Calu3 (cell line): ENCODE measurements around the gene TBC1D14. TPM values are rescaled to one million over a fixed set of nuclear protein-coding genes. Genes with fewer than 3 reads are reported as not detected.
A peak's percentile ranks its signal among the peaks of the same experiment; 100 is the strongest.

Experiments
- BruUV-seq: library from RNA; stranded (reverse); fragments of 400-500 nt; replicated peaks from 2 replicates; lab custom pipeline; 2021; lab: Mats Ljungman, UMichigan
- CTCF ChIA-PET: fragments of 300-600 bp; sonication (Branson Sonifier 250); formaldehyde crosslinking; loops from one replicate; lab custom pipeline; 2022; ENCODE audit warnings: antibody characterized with exemption; lab: Charles Lee
- DNase-seq: peaks from one replicate; pipeline ENCODE4 v3.0.0; 2022
- H3K27ac Mint-ChIP-seq: one replicate; pipeline ENCODE4 v1.8.0; 2022; ENCODE audit warnings: mixed read lengths; ENCODE audit not compliant: unreplicated experiment
- H3K27me3 Mint-ChIP-seq: one replicate; pipeline ENCODE4 v1.8.0; 2022; ENCODE audit warnings: mixed read lengths; ENCODE audit not compliant: unreplicated experiment
- H3K36me3 Mint-ChIP-seq: one replicate; pipeline ENCODE4 v1.8.0; 2022; ENCODE audit warnings: mild to moderate bottlenecking, moderate library complexity, mixed read lengths; ENCODE audit not compliant: insufficient read depth, unreplicated experiment
- H3K4me1 Mint-ChIP-seq: one replicate; pipeline ENCODE4 v1.8.0; 2022; ENCODE audit warnings: mild to moderate bottlenecking, low read depth, mixed read lengths; ENCODE audit not compliant: unreplicated experiment
- H3K4me3 Mint-ChIP-seq: one replicate; pipeline ENCODE4 v1.8.0; 2022; ENCODE audit warnings: mild to moderate bottlenecking, low read depth, moderate library complexity, mixed read lengths; ENCODE audit not compliant: unreplicated experiment
- H3K9me3 Mint-ChIP-seq: one replicate; pipeline ENCODE4 v1.8.0; 2022; ENCODE audit warnings: low read depth, mixed read lengths; ENCODE audit not compliant: unreplicated experiment
- intact Hi-C: fragments of 100-400 bp; cut with micrococcal nuclease; formaldehyde crosslinking; loops from one replicate; pipeline ENCODE4 v1.10.0; 2022; ENCODE audit not compliant: unreplicated experiment
- total RNA-seq: library from RNA; stranded (reverse); gene quantifications from 2 replicates; pipeline ENCODE4 v1.2.3, GENCODE V29; 2022
- TF ChIP-seq, protein P1 (sequence below): fragments of 200-600 bp; IDR thresholded peaks from one replicate; pipeline ENCODE4 v1.8.0; 2022; ENCODE audit warnings: antibody characterized with exemption; ENCODE audit not compliant: unreplicated experiment

Gene TBC1D14
- total RNA-seq, 1 experiment from 2014 or later: 26.4 TPM

DNA sequence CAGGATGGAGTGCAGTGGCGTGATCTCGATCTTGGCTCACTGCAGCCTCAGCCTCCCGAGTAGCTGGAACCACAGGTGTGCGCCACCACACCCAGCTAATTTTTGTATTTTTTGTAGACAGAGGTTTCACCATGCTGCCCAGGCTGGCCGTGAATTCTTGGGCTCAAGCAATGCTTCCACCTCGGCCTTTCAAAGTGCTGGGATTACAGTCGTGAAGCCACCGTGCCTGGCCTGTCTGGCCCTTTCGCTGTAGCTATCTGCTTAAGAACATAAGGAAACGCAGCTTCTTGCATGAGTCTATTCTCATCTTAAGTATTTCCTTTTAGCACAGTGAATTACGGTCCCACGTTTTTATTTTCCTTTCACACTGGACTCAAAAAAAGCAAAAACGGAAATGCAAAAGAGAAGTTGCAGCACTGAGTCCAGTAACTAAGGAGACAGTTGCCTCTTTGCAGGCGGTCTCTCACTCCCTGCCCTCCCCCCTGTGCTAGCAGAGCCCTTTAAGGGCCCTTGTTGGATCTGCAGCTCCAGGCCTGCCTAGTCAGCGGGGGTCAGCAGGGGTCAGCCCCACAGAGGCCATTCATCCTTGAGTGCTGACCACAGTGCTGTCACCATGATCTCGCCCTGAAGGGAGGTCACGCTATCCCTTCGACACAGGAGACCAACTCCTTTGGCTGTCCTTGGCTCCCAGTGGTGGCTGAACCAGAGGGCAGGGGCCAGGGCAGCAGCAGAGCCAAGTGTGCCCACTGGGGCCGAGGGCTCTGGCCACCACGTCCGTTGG lies 21.8 kb upstream of the TBC1D14 start:
- TF ChIP-seq, protein P1, sequence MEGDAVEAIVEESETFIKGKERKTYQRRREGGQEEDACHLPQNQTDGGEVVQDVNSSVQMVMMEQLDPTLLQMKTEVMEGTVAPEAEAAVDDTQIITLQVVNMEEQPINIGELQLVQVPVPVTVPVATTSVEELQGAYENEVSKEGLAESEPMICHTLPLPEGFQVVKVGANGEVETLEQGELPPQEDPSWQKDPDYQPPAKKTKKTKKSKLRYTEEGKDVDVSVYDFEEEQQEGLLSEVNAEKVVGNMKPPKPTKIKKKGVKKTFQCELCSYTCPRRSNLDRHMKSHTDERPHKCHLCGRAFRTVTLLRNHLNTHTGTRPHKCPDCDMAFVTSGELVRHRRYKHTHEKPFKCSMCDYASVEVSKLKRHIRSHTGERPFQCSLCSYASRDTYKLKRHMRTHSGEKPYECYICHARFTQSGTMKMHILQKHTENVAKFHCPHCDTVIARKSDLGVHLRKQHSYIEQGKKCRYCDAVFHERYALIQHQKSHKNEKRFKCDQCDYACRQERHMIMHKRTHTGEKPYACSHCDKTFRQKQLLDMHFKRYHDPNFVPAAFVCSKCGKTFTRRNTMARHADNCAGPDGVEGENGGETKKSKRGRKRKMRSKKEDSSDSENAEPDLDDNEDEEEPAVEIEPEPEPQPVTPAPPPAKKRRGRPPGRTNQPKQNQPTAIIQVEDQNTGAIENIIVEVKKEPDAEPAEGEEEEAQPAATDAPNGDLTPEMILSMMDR: no peak
- Mint-ChIP-seq H3K27me3 (no peaks in the 10 kb centered on the region), H3K9me3 (no peaks in the 10 kb centered on the region), H3K4me1 (peaks cover 12% of the 10 kb centered on the region), H3K36me3 (peaks cover 9% of the 10 kb centered on the region), H3K27ac (no peak overlapping the region), H3K4me3 (no peak overlapping the region)
- CTCF ChIA-PET: no interaction called here
- BruUV-seq: TSS peak; percentile 7
- intact Hi-C loops: loop anchor here (5.0 kb wide), 1 partner anchor 170 kb away; the partner anchor contains the start of gene BLOC1S4
- no peak for DNase-seq

DNA sequence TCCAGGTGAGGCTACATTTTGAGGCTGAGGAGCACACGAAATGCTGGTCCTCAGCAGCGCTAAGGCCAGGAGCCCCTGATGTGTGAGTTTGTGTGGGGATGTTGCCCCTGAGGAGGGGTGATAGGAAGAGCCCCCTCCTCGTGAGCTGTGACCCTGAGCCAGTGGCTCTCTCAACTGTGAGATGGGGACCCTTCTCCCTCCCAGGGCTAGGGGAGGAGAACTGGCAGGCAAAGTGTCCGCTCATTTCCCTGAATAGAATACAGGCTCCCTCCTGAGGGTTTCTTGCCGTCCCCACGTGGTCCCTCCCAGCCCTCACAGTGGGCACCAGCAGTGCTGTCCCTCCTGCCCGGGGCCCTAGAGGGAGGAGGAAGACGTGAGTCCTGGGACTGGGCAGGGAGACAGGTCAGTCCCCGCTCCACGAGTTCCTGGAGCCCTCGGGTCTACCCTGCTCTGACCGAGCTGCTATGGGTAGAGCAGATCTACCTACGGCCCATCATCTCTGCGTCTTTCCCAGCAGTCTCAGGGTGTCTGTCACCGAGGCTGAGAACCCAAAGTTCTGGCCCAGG lies 21.0 kb upstream of the TBC1D14 start:
- CTCF ChIA-PET: no interaction called here
- TF ChIP-seq, protein P1: no peak
- Mint-ChIP-seq H3K36me3 (peaks cover 9% of the 10 kb centered on the region), H3K4me1 (peaks cover 19% of the 10 kb centered on the region), H3K4me3 (no peak overlapping the region), H3K27me3 (no peaks in the 10 kb centered on the region), H3K9me3 (no peaks in the 10 kb centered on the region), H3K27ac (no peak overlapping the region)
- DNase-seq: no peak
- intact Hi-C loops: loop anchor here (5.0 kb wide), 1 partner anchor 171 kb away; the partner anchor contains the start of gene BLOC1S4
- no TSS peak for BruUV-seq

DNA sequence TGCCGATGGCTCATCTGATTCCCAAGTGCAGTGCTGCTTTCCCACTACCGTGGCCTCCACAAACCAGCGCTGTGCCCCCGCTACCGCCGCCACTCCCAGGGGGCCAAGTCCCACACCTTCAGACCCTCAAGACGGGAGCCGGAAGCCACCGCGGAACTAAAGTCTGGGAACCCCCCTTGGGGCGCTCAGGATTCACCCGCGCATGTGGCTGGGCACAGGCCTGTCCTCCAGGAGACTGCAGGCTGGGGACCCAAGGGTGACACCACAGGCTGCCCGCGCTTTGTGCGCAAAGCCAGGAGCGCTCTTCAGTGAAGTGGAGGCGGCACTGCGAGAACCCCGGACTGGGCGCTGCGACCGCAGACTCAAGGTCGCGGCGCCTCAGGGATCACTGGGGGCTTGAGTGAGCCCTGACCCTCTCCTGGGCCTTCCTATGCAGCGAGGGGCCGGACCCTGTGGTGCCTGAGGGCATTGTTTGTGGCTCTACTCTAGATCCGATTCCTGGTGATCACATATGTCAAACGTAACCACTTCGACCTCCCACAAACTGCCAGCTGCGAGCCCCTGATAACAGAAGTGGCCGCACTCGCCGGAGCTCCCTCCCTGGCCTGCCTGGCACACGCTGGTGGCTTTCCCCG lies 20.4 kb upstream of the TBC1D14 start:
- BruUV-seq: no TSS peak
- Mint-ChIP-seq H3K36me3 (peaks cover 9% of the 10 kb centered on the region), H3K27ac (no peak overlapping the region), H3K4me1 (peaks cover 25% of the 10 kb centered on the region), H3K27me3 (no peaks in the 10 kb centered on the region), H3K4me3 (no peak overlapping the region), H3K9me3 (no peaks in the 10 kb centered on the region)
- no peak for DNase-seq
- TF ChIP-seq, protein P1: no peak
- CTCF ChIA-PET: no interaction called here
- intact Hi-C loops: loop anchor here (5.0 kb wide), 1 partner anchor 172 kb away; the partner anchor contains the start of gene BLOC1S4

DNA sequence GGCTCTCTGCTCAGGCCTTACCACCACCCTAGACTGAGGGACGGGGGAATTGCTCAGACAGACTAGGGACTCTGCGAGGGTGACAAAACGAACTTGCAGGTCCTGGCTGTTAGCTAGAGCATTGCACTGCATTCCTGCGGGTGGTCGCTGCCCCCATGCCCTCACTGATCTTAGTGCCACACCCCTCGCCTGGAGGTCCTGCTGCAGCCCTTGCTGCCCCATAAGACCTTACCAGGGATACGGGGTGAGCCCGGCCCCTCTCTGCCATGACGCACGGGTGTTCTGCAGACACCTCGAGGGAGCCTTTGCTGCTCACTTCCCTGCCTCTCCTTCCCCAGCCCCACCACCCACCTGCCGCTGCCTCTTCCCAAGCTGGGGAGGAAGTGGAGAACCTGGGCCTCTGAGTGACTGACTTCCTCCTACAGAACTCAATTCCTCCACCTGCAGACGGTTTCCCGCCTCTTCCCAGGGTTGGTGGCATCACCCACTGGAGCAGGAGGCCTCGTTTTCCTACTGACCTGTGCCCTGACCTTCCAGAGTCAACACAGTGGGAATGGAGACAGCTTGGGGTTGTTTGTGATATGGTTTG lies 19.8 kb upstream of the TBC1D14 start:
- Mint-ChIP-seq H3K4me3 (no peak overlapping the region), H3K9me3 (no peaks in the 10 kb centered on the region), H3K27me3 (no peaks in the 10 kb centered on the region), H3K4me1 (peaks cover 26% of the 10 kb centered on the region), H3K36me3 (peaks cover 9% of the 10 kb centered on the region), H3K27ac (no peak overlapping the region)
- CTCF ChIA-PET: no interaction called here
- BruUV-seq: no TSS peak
- intact Hi-C loops: loop anchor here (5.0 kb wide), 1 partner anchor 173 kb away; the partner anchor contains the start of gene BLOC1S4
- TF ChIP-seq, protein P1: no peak
- no peak for DNase-seq
